ENCODE measurements around the gene INSRR. TPM values are rescaled to one million over a fixed set of nuclear protein-coding genes. Genes with fewer than 3 reads are reported as not detected.

INSRR gene
- total and polyA plus RNA-seq, 8 donors: 0.03 to 0.06 (median 0.04) TPM; not detected in 4

GRCh38 chr1:156815307-156815826 is 43.5 kb downstream of the INSRR start:
- no peaks in the 10 kb centered on the region for H3K36me3 ChIP-seq
- H3K4me3 ChIP-seq: peak overlapping the region in 1 of 2 donors; percentile 39
- no peak for TF ChIP-seq CTCF (IDR thresholded peaks at IDR 0.05)
- ATAC-seq (peak; percentile 13), DNase-seq (peak in 1 of 4 donors; percentile 72)
- intact Hi-C loops (cut with DNase I): no loop called here
- H3K27me3 ChIP-seq: peaks cover 0 to 29% of the 10 kb centered on the region in 2 donors
- peaks cover 10 to 28% of the 10 kb centered on the region in 2 donors for H3K4me1 ChIP-seq
- H3K27ac ChIP-seq: no peak overlapping the region
- no peaks in the 10 kb centered on the region for H3K9me3 ChIP-seq

GRCh38 chr1:156814571-156815260 is 44.2 kb downstream of the INSRR start:
- no peaks in the 10 kb centered on the region for H3K9me3 ChIP-seq
- no peak for TF ChIP-seq CTCF (IDR thresholded peaks at IDR 0.05)
- ATAC-seq (peak; percentile 4), DNase-seq (peak in 1 of 4 donors; percentile 72)
- intact Hi-C loops (cut with DNase I): no loop called here
- H3K4me1 ChIP-seq: peaks cover 10 to 28% of the 10 kb centered on the region in 2 donors
- H3K36me3 ChIP-seq: no peaks in the 10 kb centered on the region
- H3K4me3 ChIP-seq: peak overlapping the region in 1 of 2 donors; percentile 39
- no peak overlapping the region for H3K27ac ChIP-seq
- H3K27me3 ChIP-seq: peaks cover 0 to 29% of the 10 kb centered on the region in 2 donors

- peak in 3 of 4 donors; percentile 65 to 93 (median 66) for DNase-seq
- H3K27ac ChIP-seq: no peak overlapping the region
- intact Hi-C loops (cut with DNase I): no loop called here
Observed at GRCh38 chr1:156813750-156814570, 45.0 kb downstream of the INSRR start.

GRCh38 chr1:156813298-156813697 is 45.6 kb downstream of the INSRR start:
- Histone ChIP-seq H3K9me3 (no peaks in the 10 kb centered on the region), H3K36me3 (no peaks in the 10 kb centered on the region), H3K4me1 (peaks cover 10 to 28% of the 10 kb centered on the region in 2 donors), H3K4me3 (peak overlapping the region; percentile 35 to 39), H3K27me3 (peaks cover 0 to 29% of the 10 kb centered on the region in 2 donors), H3K27ac (no peak overlapping the region)
- DNase-seq (no peak), ATAC-seq (no peak)
- no peak for TF ChIP-seq CTCF (IDR thresholded peaks at IDR 0.05)
- intact Hi-C loops (cut with DNase I): no loop called here

More at GRCh38 chr1:156813750-156814570, 45.0 kb downstream of the INSRR start:
- peak overlapping the region; percentile 35 to 39 for H3K4me3 ChIP-seq
- no peaks in the 10 kb centered on the region for H3K36me3 ChIP-seq
- H3K4me1 ChIP-seq: peaks cover 10 to 28% of the 10 kb centered on the region in 2 donors
- peaks cover 0 to 29% of the 10 kb centered on the region in 2 donors for H3K27me3 ChIP-seq
- H3K9me3 ChIP-seq: no peaks in the 10 kb centered on the region
- TF ChIP-seq CTCF (IDR thresholded peaks at IDR 0.05): peak; percentile 46
- ATAC-seq: peak; percentile 90
